ENCODE results near the gene NCAM1. TPM values are rescaled to one million over a fixed set of nuclear protein-coding genes. Genes with fewer than 3 reads are reported as not detected.

NCAM1 gene
- total RNA-seq, 4 donors from 2014 or later: 1.8 to 42.9 (median 10.5) TPM

DNA sequence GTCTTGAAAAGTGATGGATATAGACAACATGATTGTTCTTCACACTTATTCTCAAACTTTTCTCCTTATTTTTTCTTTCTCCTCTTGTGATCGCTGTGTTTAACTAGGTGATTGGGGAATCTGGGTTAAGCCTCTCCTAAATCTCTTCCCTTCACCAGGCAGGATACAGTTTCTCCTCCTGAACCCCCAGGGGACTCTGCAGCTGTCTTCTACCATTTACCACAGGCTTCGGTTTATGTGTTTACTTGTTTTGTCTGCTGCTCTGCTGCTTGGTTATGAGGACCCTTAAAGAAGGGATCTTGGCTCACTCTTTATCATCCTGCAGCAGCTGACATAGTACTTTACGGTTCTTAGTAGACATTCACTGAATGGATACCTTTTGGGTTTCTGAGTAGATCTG is 124.2 kb downstream of the NCAM1 start:
- no peak for DNase-seq
- Histone ChIP-seq H3K4me1 (no peaks in the 10 kb centered on the region), H3K36me3 (no peaks in the 10 kb centered on the region), H3K27ac (no peak overlapping the region), H3K4me3 (no peak overlapping the region), H3K9me3 (no peaks in the 10 kb centered on the region), H3K27me3 (no peaks in the 10 kb centered on the region)
- TF ChIP-seq, protein P1, sequence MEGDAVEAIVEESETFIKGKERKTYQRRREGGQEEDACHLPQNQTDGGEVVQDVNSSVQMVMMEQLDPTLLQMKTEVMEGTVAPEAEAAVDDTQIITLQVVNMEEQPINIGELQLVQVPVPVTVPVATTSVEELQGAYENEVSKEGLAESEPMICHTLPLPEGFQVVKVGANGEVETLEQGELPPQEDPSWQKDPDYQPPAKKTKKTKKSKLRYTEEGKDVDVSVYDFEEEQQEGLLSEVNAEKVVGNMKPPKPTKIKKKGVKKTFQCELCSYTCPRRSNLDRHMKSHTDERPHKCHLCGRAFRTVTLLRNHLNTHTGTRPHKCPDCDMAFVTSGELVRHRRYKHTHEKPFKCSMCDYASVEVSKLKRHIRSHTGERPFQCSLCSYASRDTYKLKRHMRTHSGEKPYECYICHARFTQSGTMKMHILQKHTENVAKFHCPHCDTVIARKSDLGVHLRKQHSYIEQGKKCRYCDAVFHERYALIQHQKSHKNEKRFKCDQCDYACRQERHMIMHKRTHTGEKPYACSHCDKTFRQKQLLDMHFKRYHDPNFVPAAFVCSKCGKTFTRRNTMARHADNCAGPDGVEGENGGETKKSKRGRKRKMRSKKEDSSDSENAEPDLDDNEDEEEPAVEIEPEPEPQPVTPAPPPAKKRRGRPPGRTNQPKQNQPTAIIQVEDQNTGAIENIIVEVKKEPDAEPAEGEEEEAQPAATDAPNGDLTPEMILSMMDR (IDR thresholded peaks at IDR 0.05): no peak
- no peak for TF ChIP-seq POLR2A (IDR thresholded peaks at IDR 0.05)

DNA sequence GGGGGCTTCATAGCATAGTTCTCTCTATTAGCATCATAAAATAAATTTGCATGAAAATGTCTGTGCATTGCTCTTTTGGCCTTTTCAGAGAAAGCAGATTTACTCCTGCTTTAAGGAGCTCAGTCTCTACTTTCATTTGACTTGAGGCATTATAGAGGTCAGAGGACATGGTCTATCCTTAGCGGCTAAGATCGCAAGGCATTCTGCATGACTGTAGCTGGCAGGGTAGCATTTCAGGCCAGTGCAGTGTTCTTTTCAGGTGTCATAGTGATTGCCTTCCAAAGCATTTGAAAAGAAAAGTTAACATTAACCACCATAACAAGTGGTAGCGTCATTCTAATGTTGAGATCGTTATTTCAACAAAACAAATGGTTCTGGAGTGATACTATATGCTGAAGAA is 126.5 kb downstream of the NCAM1 start:
- no peak for TF ChIP-seq POLR2A (IDR thresholded peaks at IDR 0.05)
- TF ChIP-seq, protein P1 (IDR thresholded peaks at IDR 0.05): no peak
- Histone ChIP-seq H3K4me1 (no peaks in the 10 kb centered on the region), H3K27me3 (no peaks in the 10 kb centered on the region), H3K36me3 (no peaks in the 10 kb centered on the region), H3K4me3 (no peak overlapping the region), H3K9me3 (no peaks in the 10 kb centered on the region), H3K27ac (no peak overlapping the region)
- no peak for DNase-seq

DNA sequence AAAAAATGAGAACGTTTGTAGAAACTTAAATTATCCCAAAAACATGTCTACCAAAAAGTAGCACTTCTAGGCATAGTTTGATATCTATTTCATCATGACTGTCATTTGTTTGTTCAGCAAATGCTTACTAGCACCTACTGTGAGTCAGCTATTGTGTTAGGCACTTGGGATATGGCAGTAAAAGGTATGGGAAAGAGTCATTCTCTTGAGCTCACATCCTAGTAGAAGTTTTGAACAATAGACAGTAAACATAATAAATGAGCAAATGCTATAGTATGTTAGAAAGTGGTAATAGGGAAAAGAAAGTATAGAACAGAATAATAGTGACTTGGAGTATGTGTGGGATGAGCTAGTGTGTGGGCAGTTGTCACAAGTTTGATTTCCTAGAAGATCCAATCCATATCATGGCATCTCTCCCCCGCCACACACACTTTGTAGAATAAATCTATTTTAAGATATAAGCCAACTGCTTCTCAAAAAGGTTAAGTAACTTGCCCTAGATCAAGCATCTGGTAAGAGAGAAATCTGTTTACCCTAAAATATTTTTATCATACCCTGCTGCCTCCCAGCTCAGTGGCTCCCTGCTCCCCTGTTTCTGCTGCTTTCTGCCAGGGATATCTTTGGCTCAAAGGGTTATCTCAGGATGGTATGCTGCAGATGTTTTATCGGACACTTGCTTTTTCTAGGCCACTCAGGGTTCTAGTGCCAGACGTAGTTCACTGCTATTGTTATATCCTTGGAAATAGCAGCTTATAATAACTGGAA is 129.7 kb downstream of the NCAM1 start:
- Histone ChIP-seq H3K27ac (no peak overlapping the region), H3K36me3 (no peaks in the 10 kb centered on the region), H3K27me3 (no peaks in the 10 kb centered on the region), H3K9me3 (no peaks in the 10 kb centered on the region), H3K4me1 (no peaks in the 10 kb centered on the region), H3K4me3 (no peak overlapping the region)
- no peak for DNase-seq
- no peak for TF ChIP-seq POLR2A (IDR thresholded peaks at IDR 0.05)
- TF ChIP-seq, protein P1 (IDR thresholded peaks at IDR 0.05): no peak

DNA sequence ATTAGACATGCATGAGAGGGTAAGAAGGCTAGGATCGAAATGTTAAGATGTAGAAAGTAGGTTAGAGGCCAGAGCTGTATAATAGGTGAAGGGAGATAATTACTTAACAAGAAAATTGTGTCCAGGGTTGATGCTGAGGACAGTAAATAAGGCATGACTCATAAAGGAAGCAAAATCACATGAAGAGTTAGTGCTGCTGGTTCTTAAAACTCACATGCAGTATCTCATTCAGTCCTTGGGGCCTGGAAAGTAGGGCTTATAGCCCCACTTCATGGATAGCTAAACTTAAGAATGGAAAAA is 130.2 kb downstream of the NCAM1 start:
- no peak overlapping the region for H3K4me3 ChIP-seq
- DNase-seq: no peak
- no peaks in the 10 kb centered on the region for H3K4me1 ChIP-seq
- H3K36me3 ChIP-seq: no peaks in the 10 kb centered on the region
- H3K9me3 ChIP-seq: no peaks in the 10 kb centered on the region
- no peak for TF ChIP-seq POLR2A (IDR thresholded peaks at IDR 0.05)
- TF ChIP-seq, protein P1 (IDR thresholded peaks at IDR 0.05): no peak
- H3K27me3 ChIP-seq: no peaks in the 10 kb centered on the region
- H3K27ac ChIP-seq: no peak overlapping the region

DNA sequence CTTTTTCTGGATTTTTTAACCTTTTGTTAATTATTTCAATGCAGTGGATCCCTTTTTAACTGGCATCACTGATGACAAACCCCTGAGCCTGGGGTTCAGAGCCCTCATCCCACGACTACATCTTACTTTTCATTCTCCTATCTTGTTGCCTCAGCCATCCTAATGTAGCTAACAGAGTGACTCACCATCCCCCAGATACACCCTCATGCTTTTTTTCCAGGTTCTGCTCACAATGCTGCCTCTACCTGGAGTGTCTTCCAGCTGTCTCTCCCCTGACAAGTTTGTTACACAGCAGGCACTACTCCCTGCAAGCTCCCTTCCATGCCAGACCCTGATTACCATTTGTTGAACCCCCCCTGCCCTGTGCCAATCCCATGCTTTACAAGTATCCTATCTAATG is 135.4 kb downstream of the NCAM1 start:
- no peak overlapping the region for H3K27ac ChIP-seq
- no peaks in the 10 kb centered on the region for H3K4me1 ChIP-seq
- H3K27me3 ChIP-seq: no peaks in the 10 kb centered on the region
- H3K36me3 ChIP-seq: no peaks in the 10 kb centered on the region
- H3K9me3 ChIP-seq: no peaks in the 10 kb centered on the region
- no peak for DNase-seq
- TF ChIP-seq, protein P1 (IDR thresholded peaks at IDR 0.05): no peak
- no peak for TF ChIP-seq POLR2A (IDR thresholded peaks at IDR 0.05)
- no peak overlapping the region for H3K4me3 ChIP-seq

Data from Peyer's patch (tissue), 4 donors.